ENCODE results near the gene MTA3.

Gene MTA3

GRCh38 chr2:42744545-42745082 is 176.2 kb downstream of the MTA3 start:
- H3K4me3 ChIP-seq (ENCODE audit: low read depth, low read length, poor library complexity, severe bottlenecking), result no peak overlapping the region
- no peaks in the 10 kb centered on the region for H4K20me1 ChIP-seq (ENCODE audit: insufficient read depth, low read length)
- no peaks in the 10 kb centered on the region for H3K9me2 ChIP-seq (ENCODE audit: low read depth, low read length)
- H3K9me3 ChIP-seq (ENCODE audit: low read length), result no peaks in the 10 kb centered on the region
- H3K4me1 ChIP-seq (ENCODE audit: insufficient read depth, low read length, severe bottlenecking), result no peaks in the 10 kb centered on the region
- H3K27ac ChIP-seq (ENCODE audit: low read depth, low read length, poor library complexity, severe bottlenecking), result no peak overlapping the region
- H3K4me2 ChIP-seq (ENCODE audit: low read length), result no peak overlapping the region
- H3K36me3 ChIP-seq (ENCODE audit: insufficient read depth, low read length), result peaks cover 69% of the 10 kb centered on the region
- no peak overlapping the region for H3K9ac ChIP-seq (ENCODE audit: low read length)
- TF ChIP-seq, protein P1, sequence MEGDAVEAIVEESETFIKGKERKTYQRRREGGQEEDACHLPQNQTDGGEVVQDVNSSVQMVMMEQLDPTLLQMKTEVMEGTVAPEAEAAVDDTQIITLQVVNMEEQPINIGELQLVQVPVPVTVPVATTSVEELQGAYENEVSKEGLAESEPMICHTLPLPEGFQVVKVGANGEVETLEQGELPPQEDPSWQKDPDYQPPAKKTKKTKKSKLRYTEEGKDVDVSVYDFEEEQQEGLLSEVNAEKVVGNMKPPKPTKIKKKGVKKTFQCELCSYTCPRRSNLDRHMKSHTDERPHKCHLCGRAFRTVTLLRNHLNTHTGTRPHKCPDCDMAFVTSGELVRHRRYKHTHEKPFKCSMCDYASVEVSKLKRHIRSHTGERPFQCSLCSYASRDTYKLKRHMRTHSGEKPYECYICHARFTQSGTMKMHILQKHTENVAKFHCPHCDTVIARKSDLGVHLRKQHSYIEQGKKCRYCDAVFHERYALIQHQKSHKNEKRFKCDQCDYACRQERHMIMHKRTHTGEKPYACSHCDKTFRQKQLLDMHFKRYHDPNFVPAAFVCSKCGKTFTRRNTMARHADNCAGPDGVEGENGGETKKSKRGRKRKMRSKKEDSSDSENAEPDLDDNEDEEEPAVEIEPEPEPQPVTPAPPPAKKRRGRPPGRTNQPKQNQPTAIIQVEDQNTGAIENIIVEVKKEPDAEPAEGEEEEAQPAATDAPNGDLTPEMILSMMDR (IDR thresholded peaks at IDR 0.05; ENCODE audit: low read length), result no peak
- TF ChIP-seq EZH2 (IDR thresholded peaks at IDR 0.05; ENCODE audit: borderline replicate concordance, low read length), result no peak
- H3F3A ChIP-seq (ENCODE audit: insufficient read depth, low read length), result no peaks in the 10 kb centered on the region
- no peaks in the 10 kb centered on the region for H3K79me2 ChIP-seq (ENCODE audit: insufficient read depth, low read length)
- H2AFZ ChIP-seq (ENCODE audit: low read length), result no peak overlapping the region
- no peaks in the 10 kb centered on the region for H3K27me3 ChIP-seq (ENCODE audit: insufficient read depth, low read length)

DNA sequence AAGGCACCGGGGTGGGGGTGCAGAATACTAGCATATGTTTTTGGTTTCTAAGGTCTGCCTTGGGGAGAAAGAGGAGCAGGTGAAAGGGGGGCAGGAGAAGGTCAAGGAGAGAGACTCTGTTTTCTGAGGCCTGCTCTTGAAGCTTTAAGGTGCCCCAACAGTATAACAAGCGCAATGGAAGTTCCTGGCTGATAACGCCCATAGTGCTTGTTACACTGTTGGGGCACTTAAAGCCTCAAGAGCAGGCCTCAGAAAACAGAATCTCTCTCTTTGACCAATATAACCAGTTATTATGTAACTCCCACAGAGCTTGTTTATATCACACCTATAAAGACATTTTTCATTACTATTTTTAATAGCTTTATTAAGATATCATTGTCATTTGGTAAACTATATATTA is 179.0 kb downstream of the MTA3 start:
- no peak overlapping the region for H3K9ac ChIP-seq (ENCODE audit: low read length)
- H3K9me2 ChIP-seq (ENCODE audit: low read depth, low read length), result no peaks in the 10 kb centered on the region
- H3K4me3 ChIP-seq (ENCODE audit: low read depth, low read length, poor library complexity, severe bottlenecking), result no peak overlapping the region
- H3K79me2 ChIP-seq (ENCODE audit: insufficient read depth, low read length), result no peaks in the 10 kb centered on the region
- H3K4me1 ChIP-seq (ENCODE audit: insufficient read depth, low read length, severe bottlenecking), result peaks cover 23% of the 10 kb centered on the region
- H3K9me3 ChIP-seq (ENCODE audit: low read length), result no peaks in the 10 kb centered on the region
- 0 out of 2 replicates have a peak, but pooled peaks cover 4% of the 10 kb centered on the region for H3F3A ChIP-seq (ENCODE audit: insufficient read depth, low read length)
- H2AFZ ChIP-seq (ENCODE audit: low read length), result no peak overlapping the region
- no peaks in the 10 kb centered on the region for H3K27me3 ChIP-seq (ENCODE audit: insufficient read depth, low read length)
- no peaks in the 10 kb centered on the region for H4K20me1 ChIP-seq (ENCODE audit: insufficient read depth, low read length)
- H3K36me3 ChIP-seq (ENCODE audit: insufficient read depth, low read length), result peaks cover 54% of the 10 kb centered on the region
- no peak overlapping the region for H3K27ac ChIP-seq (ENCODE audit: low read depth, low read length, poor library complexity, severe bottlenecking)
- no peak overlapping the region for H3K4me2 ChIP-seq (ENCODE audit: low read length)
- no peak for TF ChIP-seq EZH2 (IDR thresholded peaks at IDR 0.05; ENCODE audit: borderline replicate concordance, low read length)
- TF ChIP-seq, protein P1 (IDR thresholded peaks at IDR 0.05; ENCODE audit: low read length), result no peak

- Histone ChIP-seq H3K36me3 (ENCODE audit: insufficient read depth, low read length) (peaks cover 40% of the 10 kb centered on the region; the same call in 1 of the 2 replicates), H3K27ac (ENCODE audit: low read depth, low read length, poor library complexity, severe bottlenecking) (no peak overlapping the region), H3K4me1 (ENCODE audit: insufficient read depth, low read length, severe bottlenecking) (peaks cover 37% of the 10 kb centered on the region), H3K79me2 (ENCODE audit: insufficient read depth, low read length) (no peaks in the 10 kb centered on the region), H3K27me3 (ENCODE audit: insufficient read depth, low read length) (no peaks in the 10 kb centered on the region), H3K4me2 (ENCODE audit: low read length) (no peak overlapping the region), H3K9me3 (ENCODE audit: low read length) (no peaks in the 10 kb centered on the region), H2AFZ (ENCODE audit: low read length) (no peak overlapping the region), H3K9ac (ENCODE audit: low read length) (no peak overlapping the region), H4K20me1 (ENCODE audit: insufficient read depth, low read length) (no peaks in the 10 kb centered on the region), H3F3A (ENCODE audit: insufficient read depth, low read length) (peaks cover 4% of the 10 kb centered on the region; the same call in 1 of the 2 replicates), H3K4me3 (ENCODE audit: low read depth, low read length, poor library complexity, severe bottlenecking) (no peak overlapping the region), H3K9me2 (ENCODE audit: low read depth, low read length) (no peaks in the 10 kb centered on the region)
- TF ChIP-seq, protein P1 (IDR thresholded peaks at IDR 0.05; ENCODE audit: low read length), result no peak
- no peak for TF ChIP-seq EZH2 (IDR thresholded peaks at IDR 0.05; ENCODE audit: borderline replicate concordance, low read length)
These were observed 180.4 kb downstream of the MTA3 start for GRCh38 chr2:42748840-42749239.

All from OCI-LY1 (cell line).